Endometrial microvascular endothelial cells (primary cell): ENCODE data around the gene FAM168A. TPM values are rescaled to one million over a fixed set of nuclear protein-coding genes. Genes with fewer than 3 reads are reported as not detected.

Source experiments
- in situ Hi-C: cut with HindIII; loops from 2 replicates; pipeline ENCODE4 v1.10.0; 2017; ENCODE audit warnings: low sequenced_read_pairs, low pct_unique_long_range_greater_than_20kb; ENCODE audit errors: inconsistent ontology term
- total RNA-seq: library from RNA; depleted of rRNA; stranded (reverse); fragments of >200 nt; gene quantifications from one replicate; pipeline ENCODE4 v1.2.3, GENCODE V29; 2015; ENCODE audit errors: inconsistent ontology term

The FAM168A gene
- total RNA-seq, 1 donor from 2014 or later: 13.4 TPM

- in situ Hi-C loops: no loop called here
These were observed 181.9 kb downstream of the FAM168A start for GRCh38 chr11:73415854-73416615.

GRCh38 chr11:73414977-73415651 is 182.8 kb downstream of the FAM168A start:
- in situ Hi-C loops: no loop called here

- in situ Hi-C loops: no loop called here
These were observed 184.7 kb downstream of the FAM168A start for GRCh38 chr11:73413256-73413655.

GRCh38 chr11:73412308-73412707 is 185.6 kb downstream of the FAM168A start:
- in situ Hi-C loops: no loop called here

- in situ Hi-C loops: no loop called here
These were observed 186.9 kb downstream of the FAM168A start for GRCh38 chr11:73411031-73411430.

- in situ Hi-C loops: no loop called here
These were observed 187.3 kb downstream of the FAM168A start for GRCh38 chr11:73410627-73411026.

- in situ Hi-C loops: no loop called here
These were observed 188.5 kb downstream of the FAM168A start for GRCh38 chr11:73409431-73409830.

GRCh38 chr11:73406619-73407018 is 191.3 kb downstream of the FAM168A start:
- in situ Hi-C loops: no loop called here

- in situ Hi-C loops: no loop called here
These were observed 191.8 kb downstream of the FAM168A start for GRCh38 chr11:73406131-73406530.

- in situ Hi-C loops: no loop called here
These were observed 192.8 kb downstream of the FAM168A start for GRCh38 chr11:73405146-73405510.

GRCh38 chr11:73404506-73405145 is 193.3 kb downstream of the FAM168A start:
- in situ Hi-C loops: no loop called here

GRCh38 chr11:73404048-73404447 is 193.9 kb downstream of the FAM168A start:
- in situ Hi-C loops: no loop called here

GRCh38 chr11:73403541-73403940 is 194.4 kb downstream of the FAM168A start:
- in situ Hi-C loops: no loop called here

- in situ Hi-C loops: no loop called here
These were observed 195.1 kb downstream of the FAM168A start for GRCh38 chr11:73402834-73403185.

- in situ Hi-C loops: no loop called here
These were observed 195.7 kb downstream of the FAM168A start for GRCh38 chr11:73401924-73402833.

GRCh38 chr11:73401217-73401923 is 196.5 kb downstream of the FAM168A start:
- in situ Hi-C loops: no loop called here

- in situ Hi-C loops: no loop called here
These were observed 197.6 kb downstream of the FAM168A start for GRCh38 chr11:73400293-73400692.

- in situ Hi-C loops: no loop called here
These were observed 198.3 kb downstream of the FAM168A start for GRCh38 chr11:73399636-73400035.
